Uterus (tissue), 2 donors: ENCODE data around the gene INAFM2.

Experiments used
- POLR2A ChIP-seq, 2 donors: fragments of 450-650 bp; IDR thresholded peaks; one replicate each; pipeline ENCODE4 v1.6.1; 2016; ENCODE audit warnings: antibody characterized with exemption in 2 of 2, mild to moderate bottlenecking in 1 of 2, moderate library complexity in 1 of 2
- TF ChIP-seq, protein P1 (sequence below), 4 experiments: fragments of 200-600 bp in 2 of 4; fragments of 450-650 bp in 2 of 4; sonication (generic) in 2 of 4; IDR thresholded peaks; one replicate each; pipeline ENCODE4 v1.5.1; 2016 to 2019; ENCODE audit warnings: antibody characterized with exemption in 4 of 4, mild to moderate bottlenecking in 2 of 4, moderate library complexity in 1 of 4

DNA sequence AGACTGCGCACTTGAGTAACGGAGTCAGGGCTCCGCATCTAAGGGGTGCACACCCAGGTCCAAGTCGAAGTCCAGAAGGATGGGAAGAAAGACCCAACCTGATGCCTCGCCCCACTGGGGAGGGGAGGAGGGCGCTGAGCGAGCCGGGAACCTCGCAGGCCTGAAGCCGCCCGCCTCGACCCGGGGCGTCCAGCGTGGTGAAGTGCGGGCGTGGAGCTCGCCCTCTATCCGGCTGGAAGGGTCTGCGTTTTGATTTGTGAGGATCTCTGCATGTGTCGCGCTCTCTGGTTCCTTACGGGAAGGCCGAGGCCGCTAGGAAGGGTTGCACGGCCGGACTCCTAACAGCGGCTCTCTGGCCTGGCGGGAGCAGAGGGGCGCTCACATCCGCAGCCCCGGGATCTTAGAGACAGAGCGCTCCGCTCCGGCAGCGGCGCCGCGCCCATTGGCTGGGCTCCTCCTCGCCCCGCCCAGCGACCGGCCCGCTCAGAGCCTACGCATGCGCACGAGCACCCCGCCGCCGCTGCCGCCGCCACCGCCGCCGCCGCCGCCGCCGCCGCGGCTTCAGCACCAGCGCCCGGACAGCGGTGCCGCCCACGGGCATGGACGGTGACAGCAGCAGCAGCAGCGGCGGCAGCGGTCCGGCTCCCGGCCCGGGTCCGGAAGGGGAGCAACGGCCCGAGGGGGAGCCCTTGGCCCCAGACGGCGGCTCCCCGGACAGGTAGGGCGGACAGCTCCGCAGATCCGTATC, 34.4 kb downstream of the INAFM2 start, which contains the start of gene DISP2:
- TF ChIP-seq, protein P1, sequence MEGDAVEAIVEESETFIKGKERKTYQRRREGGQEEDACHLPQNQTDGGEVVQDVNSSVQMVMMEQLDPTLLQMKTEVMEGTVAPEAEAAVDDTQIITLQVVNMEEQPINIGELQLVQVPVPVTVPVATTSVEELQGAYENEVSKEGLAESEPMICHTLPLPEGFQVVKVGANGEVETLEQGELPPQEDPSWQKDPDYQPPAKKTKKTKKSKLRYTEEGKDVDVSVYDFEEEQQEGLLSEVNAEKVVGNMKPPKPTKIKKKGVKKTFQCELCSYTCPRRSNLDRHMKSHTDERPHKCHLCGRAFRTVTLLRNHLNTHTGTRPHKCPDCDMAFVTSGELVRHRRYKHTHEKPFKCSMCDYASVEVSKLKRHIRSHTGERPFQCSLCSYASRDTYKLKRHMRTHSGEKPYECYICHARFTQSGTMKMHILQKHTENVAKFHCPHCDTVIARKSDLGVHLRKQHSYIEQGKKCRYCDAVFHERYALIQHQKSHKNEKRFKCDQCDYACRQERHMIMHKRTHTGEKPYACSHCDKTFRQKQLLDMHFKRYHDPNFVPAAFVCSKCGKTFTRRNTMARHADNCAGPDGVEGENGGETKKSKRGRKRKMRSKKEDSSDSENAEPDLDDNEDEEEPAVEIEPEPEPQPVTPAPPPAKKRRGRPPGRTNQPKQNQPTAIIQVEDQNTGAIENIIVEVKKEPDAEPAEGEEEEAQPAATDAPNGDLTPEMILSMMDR (IDR thresholded peaks at IDR 0.05) = peak in 1 of 4 experiments; percentile 47
- TF ChIP-seq POLR2A (IDR thresholded peaks at IDR 0.05) = no peak
